Coronary artery (tissue), 2 donors: Measurements from ENCODE around the gene EVL.

Experiments used
- DNase-seq: peaks from one replicate; pipeline ENCODE4 v3.0.0-alpha.2; 2017; ENCODE audit warnings: low spot score
- H3K27ac ChIP-seq, 2 donors: fragments of 200-600 bp; sonication (generic); one replicate each; pipeline ENCODE4 v1.5.1; 2016 to 2019
- H3K4me3 ChIP-seq: fragments of 200-600 bp; sonication (generic); 2 replicates; pipeline ENCODE4 v1.5.1; 2016; ENCODE audit warnings: mild to moderate bottlenecking, moderate library complexity
- TF ChIP-seq, protein P1 (sequence below): fragments of 200-600 bp; sonication (generic); IDR thresholded peaks from one replicate; pipeline ENCODE4 v1.5.1; 2019; ENCODE audit warnings: antibody characterized with exemption

EVL gene

DNA sequence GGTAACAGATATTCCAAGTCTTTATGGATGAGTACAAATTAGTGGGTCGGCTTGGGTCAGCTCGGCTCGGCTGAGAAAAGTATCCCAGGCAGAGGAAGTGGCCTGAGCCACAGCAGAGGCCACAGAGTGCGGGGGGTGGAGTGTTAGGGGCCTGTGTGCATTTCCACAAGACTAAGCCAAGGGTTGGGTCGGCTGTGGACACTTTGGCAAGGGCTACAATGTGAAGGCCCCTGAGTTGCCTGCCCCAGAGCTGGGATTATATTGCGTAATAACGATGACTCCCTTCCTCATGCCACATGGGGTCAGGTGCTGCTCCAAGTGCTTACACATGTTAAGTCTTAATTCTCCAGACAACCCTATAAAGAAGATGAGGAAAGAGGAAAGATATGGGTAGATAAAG lies 11.4 kb downstream of the EVL start:
- peak overlapping the region in 1 of 2 donors; percentile 55 for H3K27ac ChIP-seq

DNA sequence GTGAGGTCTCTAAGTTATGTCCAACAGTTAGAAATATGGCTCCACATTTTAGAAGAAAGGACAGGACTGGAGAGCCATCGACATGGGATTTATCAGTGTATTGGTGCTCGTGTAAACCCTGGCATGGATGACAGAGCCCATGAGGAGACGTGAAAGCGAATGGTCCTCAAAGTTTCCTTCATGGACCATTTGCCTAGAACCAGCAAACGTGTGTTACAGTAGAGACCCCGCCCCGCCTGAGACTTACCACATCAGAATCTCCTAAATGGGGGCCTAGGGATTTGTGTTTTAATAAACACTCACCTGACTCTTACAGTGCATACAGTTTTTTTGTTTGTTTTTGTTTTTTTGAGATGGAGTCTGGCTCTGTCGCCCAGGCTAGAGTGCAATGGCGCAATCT lies 12.2 kb downstream of the EVL start:
- Histone ChIP-seq H3K27ac (peak overlapping the region in 1 of 2 donors; percentile 55), H3K4me3 (no peak overlapping the region)
- TF ChIP-seq, protein P1, sequence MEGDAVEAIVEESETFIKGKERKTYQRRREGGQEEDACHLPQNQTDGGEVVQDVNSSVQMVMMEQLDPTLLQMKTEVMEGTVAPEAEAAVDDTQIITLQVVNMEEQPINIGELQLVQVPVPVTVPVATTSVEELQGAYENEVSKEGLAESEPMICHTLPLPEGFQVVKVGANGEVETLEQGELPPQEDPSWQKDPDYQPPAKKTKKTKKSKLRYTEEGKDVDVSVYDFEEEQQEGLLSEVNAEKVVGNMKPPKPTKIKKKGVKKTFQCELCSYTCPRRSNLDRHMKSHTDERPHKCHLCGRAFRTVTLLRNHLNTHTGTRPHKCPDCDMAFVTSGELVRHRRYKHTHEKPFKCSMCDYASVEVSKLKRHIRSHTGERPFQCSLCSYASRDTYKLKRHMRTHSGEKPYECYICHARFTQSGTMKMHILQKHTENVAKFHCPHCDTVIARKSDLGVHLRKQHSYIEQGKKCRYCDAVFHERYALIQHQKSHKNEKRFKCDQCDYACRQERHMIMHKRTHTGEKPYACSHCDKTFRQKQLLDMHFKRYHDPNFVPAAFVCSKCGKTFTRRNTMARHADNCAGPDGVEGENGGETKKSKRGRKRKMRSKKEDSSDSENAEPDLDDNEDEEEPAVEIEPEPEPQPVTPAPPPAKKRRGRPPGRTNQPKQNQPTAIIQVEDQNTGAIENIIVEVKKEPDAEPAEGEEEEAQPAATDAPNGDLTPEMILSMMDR: no peak
- no peak for DNase-seq

More for the DNA sequence above, 11.4 kb downstream of the EVL start:
- no peak for DNase-seq
- TF ChIP-seq, protein P1: no peak
- no peak overlapping the region for H3K4me3 ChIP-seq

DNA sequence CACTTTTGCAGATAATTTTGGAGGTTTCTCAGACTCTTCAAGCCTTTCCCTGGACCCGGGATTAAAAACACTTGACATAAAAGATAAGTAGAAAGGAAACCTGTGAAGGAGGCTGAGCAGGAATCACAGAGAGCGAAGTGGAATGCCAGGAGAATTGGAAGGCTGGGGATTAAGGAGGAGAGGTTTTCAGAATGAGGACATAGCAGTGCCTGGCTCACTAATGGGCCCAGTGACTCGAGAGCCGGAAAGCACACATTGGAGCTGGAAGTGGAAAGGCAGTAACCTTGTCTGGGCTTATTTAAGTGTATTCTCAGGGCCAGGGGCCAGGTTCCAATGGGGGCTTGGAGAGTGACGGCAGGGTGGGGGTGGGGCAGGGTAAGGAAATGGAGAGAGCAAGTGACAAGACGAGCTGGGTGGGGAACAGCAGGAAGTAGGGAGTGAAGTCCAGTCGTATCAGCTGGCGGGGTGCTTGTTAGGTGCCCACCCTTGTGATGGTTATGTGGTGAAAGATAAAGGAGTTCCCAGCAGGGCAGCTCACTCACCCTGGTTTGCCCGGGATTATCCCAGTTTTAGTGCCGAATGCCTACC lies 13.1 kb downstream of the EVL start:
- Histone ChIP-seq H3K27ac (peak overlapping the region in 1 of 2 donors; percentile 41), H3K4me3 (no peak overlapping the region)
- DNase-seq: no peak
- TF ChIP-seq, protein P1: no peak

DNA sequence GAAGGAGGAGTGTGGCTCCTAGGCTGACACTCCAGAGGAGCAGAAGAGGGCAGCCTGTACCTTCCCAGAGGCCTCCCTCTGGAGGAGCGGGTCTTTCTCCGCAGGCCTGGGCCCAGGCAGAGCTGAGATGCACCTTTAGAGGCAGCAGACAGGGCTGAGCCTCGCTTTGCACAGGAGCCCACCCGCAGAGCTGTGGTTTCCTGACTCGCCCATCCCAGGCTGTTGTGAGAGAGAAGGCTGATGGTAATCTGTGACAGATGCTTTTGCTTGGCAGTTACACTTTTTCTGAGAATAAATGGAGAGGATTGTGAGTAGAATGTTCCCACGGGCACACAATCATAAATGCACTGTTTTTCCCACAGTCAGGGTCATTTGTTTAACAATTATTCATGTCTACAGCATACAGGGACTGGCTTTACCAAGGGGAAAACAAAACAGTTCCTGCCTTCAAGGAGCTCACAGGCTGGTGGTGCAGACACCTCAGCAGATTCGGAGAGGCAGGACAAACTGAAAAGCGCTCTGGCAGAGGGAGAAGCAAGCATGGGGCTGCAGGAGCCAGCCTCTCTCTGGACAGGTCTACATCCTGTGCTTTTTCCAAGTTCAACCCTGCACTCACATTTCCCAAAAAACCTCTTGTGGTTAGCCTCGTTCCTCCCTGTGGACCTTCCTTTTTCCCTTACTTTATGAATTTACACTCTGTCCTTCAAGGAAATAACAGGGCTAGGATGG lies 13.9 kb downstream of the EVL start:
- TF ChIP-seq, protein P1: no peak
- peak overlapping the region in 1 of 2 donors; percentile 41 for H3K27ac ChIP-seq
- DNase-seq: no peak
- H3K4me3 ChIP-seq: no peak overlapping the region

DNA sequence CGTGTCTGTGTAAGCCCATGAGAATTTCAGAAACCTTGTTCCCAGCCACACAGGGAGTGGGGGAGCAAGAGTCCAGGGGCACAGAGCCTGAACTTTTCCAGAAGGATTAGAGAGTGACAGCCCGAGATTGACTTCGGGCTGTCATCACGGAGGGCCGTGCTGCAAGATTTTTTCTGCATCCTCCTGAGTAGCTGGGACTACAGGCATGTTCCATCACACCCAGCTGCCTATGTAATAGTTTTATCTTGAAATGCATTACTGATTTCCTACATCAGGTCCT lies 14.4 kb downstream of the EVL start:
- TF ChIP-seq, protein P1: no peak
- DNase-seq: no peak
- H3K27ac ChIP-seq: no peak overlapping the region
- H3K4me3 ChIP-seq: no peak overlapping the region

DNA sequence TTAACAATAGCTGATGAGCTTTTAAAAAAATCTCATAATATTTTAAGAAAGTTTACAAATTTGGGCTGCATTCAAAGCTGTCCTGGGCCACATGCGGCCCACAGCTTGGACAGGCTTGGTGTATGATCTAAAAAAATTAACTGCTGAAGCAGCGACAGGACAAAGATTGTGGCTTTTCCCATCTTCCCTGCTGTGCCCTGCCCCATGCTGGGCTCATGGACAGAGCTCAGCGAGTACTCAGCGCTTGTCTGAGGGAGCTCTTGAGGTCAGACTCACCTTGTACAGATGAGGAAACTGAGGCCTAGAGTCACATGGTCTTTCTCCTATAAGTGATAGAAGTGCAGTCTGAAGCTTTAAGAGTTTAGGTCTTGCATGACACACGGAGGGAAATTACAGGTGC lies 15.0 kb downstream of the EVL start:
- Histone ChIP-seq H3K27ac (no peak overlapping the region), H3K4me3 (no peak overlapping the region)
- TF ChIP-seq, protein P1: no peak
- DNase-seq: no peak

DNA sequence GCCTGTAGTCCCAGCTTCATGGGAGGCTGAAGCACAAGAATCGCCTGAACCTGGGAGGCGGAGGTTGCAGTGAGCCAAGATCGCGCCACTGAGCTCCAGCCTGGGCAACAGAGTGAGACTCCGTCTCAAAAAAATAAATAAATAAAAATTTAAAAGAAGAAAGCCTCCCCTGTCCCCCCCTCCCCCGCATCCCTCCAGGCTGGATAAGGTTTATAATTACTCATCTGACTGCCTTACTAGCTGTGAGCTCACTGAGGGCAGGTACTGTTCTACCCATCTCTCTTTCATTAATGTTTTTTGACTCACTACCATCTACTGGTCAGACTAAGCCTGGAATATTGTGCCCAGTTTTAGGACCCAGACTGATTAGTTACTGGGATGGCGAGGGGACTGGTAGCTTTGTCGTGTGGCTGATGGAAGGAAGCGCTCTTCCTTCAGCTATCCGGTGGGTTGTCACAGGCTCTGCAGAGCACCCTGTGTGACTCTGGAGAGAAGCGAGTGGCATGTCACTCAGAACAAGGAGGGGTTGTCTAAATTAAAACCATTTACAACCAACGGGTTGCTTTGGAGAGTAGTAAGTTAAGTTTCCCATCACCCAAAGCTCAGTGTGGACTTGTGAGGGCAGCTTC lies 16.9 kb downstream of the EVL start:
- no peak for DNase-seq
- H3K4me3 ChIP-seq: no peak overlapping the region
- no peak overlapping the region for H3K27ac ChIP-seq
- TF ChIP-seq, protein P1: no peak
